Activated T-cell treated with anti-CD3 and anti-CD28 coated beads, Interleukin-2, amount 50 U/mL, for 72 hours (primary cell): ENCODE measurements around the gene IRS2. TPM values are rescaled to one million over a fixed set of nuclear protein-coding genes. Genes with fewer than 3 reads are reported as not detected.

Experiments
- ATAC-seq, 2 donors: fragments of 150-1000 bp; cut with Tn5 transposase; replicated peaks in 1 of 2; 2 replicates each; pipeline ENCODE4 v1.10.0; 2021; ENCODE audit warnings: moderate library complexity in 2 of 2, mild to moderate bottlenecking in 1 of 2
- DNase-seq, 2 donors: peaks; one replicate each; pipeline ENCODE4 v3.0.0; 2021 to 2022; ENCODE audit warnings: mixed read lengths in 1 of 2
- H3K27ac Mint-ChIP-seq: one replicate; pipeline ENCODE4 v1.8.0; 2022; ENCODE audit warnings: mild to moderate bottlenecking, moderate library complexity, mixed read lengths
- H3K27me3 Mint-ChIP-seq: one replicate; pipeline ENCODE4 v1.8.0; 2022; ENCODE audit warnings: low read depth, mixed read lengths
- H3K36me3 Mint-ChIP-seq, 2 donors: one replicate each; pipeline ENCODE4 v1.8.0; 2022; ENCODE audit warnings: mixed read lengths in 2 of 2, mild to moderate bottlenecking in 1 of 2; ENCODE audit not compliant: insufficient read depth in 2 of 2
- H3K4me1 Mint-ChIP-seq: one replicate; pipeline ENCODE4 v1.8.0; 2022; ENCODE audit warnings: low read depth, mixed read lengths
- H3K4me3 Mint-ChIP-seq, 2 donors: one replicate each; pipeline ENCODE4 v1.8.0; 2022; ENCODE audit warnings: mild to moderate bottlenecking in 2 of 2, mixed read lengths in 2 of 2, moderate library complexity in 2 of 2
- H3K9me3 Mint-ChIP-seq, 2 donors: one replicate each; pipeline ENCODE4 v1.8.0; 2022; ENCODE audit warnings: mixed read lengths in 2 of 2
- total RNA-seq, 2 donors: library from RNA; stranded (reverse); gene quantifications; one replicate each; pipeline ENCODE4 v1.2.3, GENCODE V29; 2022

IRS2 gene
- total RNA-seq, 2 donors from 2014 or later: 5.4 to 5.6 TPM

GRCh38 chr13:109704771-109705635, 81.4 kb downstream of the IRS2 start:
- Mint-ChIP-seq H3K36me3 (no peaks in the 10 kb centered on the region), H3K9me3 (no peaks in the 10 kb centered on the region), H3K4me3 (peak overlapping the region in 1 of 2 donors; percentile 27), H3K27me3 (peaks cover 41% of the 10 kb centered on the region), H3K4me1 (peaks cover 10% of the 10 kb centered on the region), H3K27ac (no peak overlapping the region)
- ATAC-seq (no peak), DNase-seq (no peak)

GRCh38 chr13:109703250-109703649, 83.1 kb downstream of the IRS2 start:
- no peaks in the 10 kb centered on the region for H3K9me3 Mint-ChIP-seq
- DNase-seq: no peak
- no peak for ATAC-seq
- peaks cover 36% of the 10 kb centered on the region for H3K27me3 Mint-ChIP-seq
- H3K27ac Mint-ChIP-seq: no peak overlapping the region
- H3K36me3 Mint-ChIP-seq: no peaks in the 10 kb centered on the region
- peaks cover 14% of the 10 kb centered on the region for H3K4me1 Mint-ChIP-seq
- no peak overlapping the region for H3K4me3 Mint-ChIP-seq
